ENCODE data around the gene HASPIN.

The HASPIN gene

GRCh38 chr17:3763777-3764170 is 40.1 kb downstream of the HASPIN start:
- DNase-seq (ENCODE audit: low read depth in 3 of 3), result no peak

- no peak for DNase-seq (ENCODE audit: low read depth in 3 of 3)
Observed at GRCh38 chr17:3765981-3766380, 42.3 kb downstream of the HASPIN start.

GRCh38 chr17:3766779-3767178 is 43.1 kb downstream of the HASPIN start:
- no peak for DNase-seq (ENCODE audit: low read depth in 3 of 3)

GRCh38 chr17:3768341-3768740 is 44.6 kb downstream of the HASPIN start:
- no peak for DNase-seq (ENCODE audit: low read depth in 3 of 3)

DNA sequence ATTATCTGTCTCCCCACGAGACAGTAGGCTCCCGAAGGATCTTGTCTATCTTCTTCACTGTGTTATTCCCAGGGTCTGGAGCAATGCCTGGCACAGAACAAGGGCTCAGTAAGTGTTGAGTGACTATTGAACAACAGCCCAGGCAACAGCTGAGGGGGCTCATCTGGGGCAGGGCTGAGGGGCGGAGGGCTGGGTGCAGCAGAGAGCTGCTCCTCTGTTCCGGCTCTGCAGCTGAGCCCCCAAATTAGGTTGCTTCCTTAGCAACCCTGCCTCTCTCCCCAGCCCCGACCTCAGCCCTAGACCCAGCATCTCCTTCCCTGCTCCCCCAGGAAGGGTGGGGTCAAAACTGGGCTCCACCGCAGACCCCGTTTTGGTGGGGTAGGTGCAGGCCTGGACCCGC is 45.1 kb downstream of the HASPIN start:
- no peak for DNase-seq (ENCODE audit: low read depth in 3 of 3)

DNA sequence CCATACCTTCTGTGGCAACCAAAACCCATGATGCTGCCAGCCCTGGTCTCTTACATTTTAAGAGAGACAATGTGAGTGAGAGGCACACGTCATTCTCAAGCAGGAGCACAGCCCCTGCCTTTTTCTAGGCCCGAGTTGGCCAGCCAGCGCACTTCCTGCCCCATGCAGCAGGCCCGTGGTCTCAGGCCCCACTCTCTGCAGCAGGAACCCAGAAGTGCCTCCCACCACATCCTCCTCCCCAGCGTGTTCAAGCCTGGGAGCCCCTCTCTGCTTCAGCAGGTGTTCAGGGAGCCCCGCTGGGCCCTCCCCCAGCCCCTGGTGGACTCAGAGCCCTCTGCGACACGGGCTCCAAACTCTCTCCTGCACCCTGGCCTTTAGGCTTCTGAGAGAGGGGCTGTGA is 46.8 kb downstream of the HASPIN start:
- no peak for DNase-seq (ENCODE audit: low read depth in 3 of 3)

- DNase-seq (ENCODE audit: low read depth in 3 of 3), result no peak
Observed at GRCh38 chr17:3771140-3771539, 47.4 kb downstream of the HASPIN start.

GRCh38 chr17:3772764-3773163 is 49.1 kb downstream of the HASPIN start:
- DNase-seq (ENCODE audit: low read depth in 3 of 3), result no peak

DNA sequence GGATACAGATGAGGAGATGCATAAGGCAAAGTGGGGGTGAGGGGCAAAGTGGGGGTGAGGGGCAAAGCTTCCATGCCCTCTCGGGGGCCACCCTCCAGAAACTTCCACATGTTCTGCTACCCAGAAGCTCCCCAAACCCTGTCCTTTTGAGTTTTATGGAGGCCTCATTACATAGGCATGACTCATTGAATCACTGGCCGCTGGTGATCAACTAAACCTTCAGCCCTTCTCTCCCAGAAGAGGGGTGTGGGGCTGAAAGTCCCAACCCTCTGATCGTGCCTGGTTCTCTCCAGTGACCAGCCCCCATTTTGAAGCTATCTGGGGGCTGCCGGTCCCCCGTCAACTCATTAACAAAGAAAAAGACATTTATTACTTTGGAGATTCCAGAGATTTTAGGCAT is 49.8 kb downstream of the HASPIN start:
- DNase-seq (ENCODE audit: low read depth in 3 of 3), result no peak

- no peak for DNase-seq (ENCODE audit: low read depth in 3 of 3)
Observed at GRCh38 chr17:3773966-3774365, 50.3 kb downstream of the HASPIN start.
